Stimulated activated CD8-positive, alpha-beta memory T cell treated with anti-CD3 and anti-CD28 coated beads, Interleukin-2, amount 100 ng/mL, for 48 hours (primary cell): ENCODE data around the gene MAPKBP1.
A peak's percentile ranks its signal among the peaks of the same experiment; 100 is the strongest.

Experiments
- DNase-seq, 2 donors: peaks; one replicate each; pipeline ENCODE4 v3.0.0-alpha.2; 2020; ENCODE audit warnings: low read depth in 2 of 2

MAPKBP1 gene

DNA sequence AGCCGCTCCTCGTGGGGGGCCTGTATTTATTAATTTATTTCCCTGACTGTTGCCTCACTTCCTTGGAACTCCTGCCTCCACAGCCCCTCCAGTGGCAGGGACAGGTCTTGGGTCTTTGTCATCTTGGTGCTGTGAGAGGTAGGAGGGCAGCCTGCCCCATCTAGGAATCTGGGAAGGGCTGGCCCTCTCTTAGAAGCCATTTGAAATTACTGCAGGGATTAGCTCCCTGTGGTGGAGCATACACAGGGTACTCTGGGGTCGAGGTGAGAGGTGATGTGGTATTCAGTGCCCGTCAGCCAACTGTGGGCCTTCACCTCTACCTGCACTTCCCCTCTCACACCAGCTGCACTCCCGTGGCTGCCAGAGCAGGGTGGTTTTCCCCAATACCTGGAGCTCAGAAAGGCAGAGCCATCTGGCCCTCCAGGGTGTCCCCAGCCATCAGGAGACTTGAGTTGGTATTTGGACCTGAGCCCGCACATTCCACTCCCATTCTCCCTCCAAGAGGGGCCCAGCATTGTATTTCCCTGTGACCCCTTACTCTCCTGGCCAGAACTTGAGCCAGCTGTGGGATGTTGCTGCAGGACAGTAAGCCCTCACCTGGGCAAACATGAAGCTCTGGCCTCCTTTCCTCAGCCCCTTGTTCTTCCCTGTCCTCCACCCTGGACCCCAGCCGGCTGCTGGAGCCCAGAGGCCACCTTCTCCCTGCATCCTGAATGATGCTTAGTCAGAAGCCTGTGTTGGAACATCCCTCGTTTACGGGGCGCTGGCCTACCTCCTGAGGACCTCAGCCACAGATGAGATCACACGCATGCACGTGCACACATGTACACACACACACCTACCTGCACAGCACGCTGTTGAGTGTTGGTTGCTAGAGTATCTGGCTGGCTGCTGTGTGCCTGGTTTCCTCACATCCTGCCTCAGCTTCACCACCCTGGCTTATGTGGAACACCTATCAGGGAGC is 51.6 kb downstream of the MAPKBP1 start:
- DNase-seq = no peak

DNA sequence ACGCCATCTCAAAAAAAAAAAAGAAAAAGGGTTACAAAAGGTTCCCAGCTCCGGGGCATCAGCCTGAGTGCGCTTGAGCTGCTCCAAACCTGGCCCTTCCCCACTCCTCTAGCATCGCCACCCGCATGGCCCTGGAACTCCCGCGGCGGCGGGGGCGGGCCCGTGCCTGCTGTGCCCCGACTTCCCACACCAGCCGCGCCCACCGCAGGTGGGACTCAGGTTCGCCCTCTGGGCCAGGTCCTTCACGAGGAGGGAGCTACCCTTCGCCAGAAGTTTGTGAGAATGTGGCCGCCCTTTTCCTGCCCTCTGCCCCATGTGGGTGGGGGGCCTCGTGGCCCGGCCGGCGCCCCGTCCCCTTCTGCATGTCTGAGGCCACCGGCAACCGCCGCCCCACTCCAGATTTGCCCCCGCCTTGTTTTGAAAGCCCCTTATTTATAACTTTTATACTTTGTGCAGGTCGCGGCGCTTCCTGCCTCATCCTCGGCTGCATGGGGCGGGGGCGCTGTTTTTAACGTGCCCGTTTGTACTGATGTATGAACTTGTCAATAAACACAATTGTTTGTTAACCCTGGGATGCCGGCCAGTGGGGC is 53.1 kb downstream of the MAPKBP1 start:
- DNase-seq = peak in 1 of 2 donors; percentile 17

DNA sequence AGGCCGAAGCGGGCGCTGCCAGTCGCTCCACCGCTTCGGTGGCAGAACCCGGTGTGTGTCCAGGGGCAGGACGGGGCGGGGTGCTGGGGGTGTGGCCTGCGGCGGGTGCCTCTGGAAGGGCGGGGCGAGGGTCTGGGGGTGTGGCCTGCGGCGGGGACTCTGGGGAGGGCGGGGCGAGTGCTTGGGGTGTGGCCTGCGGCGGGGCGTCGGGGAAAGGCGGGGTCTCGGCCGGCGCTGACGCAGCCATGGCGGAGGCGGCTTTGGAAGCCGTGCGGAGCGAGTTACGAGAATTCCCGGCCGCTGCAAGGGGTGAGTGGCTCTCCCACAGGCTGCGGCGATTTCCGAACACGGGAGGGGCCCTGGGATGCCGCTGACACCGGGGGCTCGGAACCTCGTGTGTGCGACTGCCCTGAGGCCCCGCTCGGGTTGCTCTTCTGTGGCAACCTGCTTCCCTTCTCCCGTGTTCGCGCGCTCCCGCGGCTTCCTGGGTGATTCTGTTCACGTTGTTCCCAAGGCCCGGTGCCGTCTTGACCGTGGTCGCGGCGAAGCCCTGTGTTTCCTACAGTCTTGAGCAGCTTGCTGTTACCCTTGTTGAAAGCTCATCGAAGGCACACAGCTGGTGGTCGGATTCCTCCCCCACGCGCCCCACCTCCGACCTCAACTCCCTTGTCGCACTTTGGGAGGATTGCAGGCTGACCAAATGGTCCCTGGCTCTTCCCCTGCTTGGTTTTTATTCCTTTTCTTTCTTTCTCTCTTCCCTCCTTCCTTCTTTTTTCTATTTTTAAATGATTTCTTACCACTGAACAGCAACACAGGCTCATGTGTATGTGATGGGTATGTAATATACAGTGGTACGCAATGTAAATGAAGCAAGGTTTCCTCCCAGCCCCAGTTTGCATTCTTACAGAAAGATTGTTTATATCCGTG is 53.9 kb downstream of the MAPKBP1 start, which contains the start of gene JMJD7:
TSS of gene JMJD7 (plus strand) at position 213 of the 927 bp plus-strand sequence. CDS start at position 246, 33 bp downstream.
- DNase-seq = peak; percentile 95 to 97

DNA sequence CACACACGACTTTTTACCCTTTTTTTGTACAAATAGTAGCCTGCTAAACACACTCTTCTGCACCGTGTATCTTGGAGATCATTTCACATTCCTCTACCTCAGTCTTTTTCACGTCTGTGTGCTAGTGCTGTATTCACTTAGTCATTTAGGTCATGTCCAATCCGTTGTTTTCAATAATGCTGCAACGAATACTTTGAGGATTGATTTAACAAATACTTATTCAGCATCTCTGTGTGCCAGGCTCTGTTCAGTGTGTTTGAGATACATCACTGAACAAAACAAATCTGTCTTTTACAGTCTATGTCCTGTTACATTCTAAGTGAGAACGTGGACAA is 54.5 kb downstream of the MAPKBP1 start:
- no peak for DNase-seq

DNA sequence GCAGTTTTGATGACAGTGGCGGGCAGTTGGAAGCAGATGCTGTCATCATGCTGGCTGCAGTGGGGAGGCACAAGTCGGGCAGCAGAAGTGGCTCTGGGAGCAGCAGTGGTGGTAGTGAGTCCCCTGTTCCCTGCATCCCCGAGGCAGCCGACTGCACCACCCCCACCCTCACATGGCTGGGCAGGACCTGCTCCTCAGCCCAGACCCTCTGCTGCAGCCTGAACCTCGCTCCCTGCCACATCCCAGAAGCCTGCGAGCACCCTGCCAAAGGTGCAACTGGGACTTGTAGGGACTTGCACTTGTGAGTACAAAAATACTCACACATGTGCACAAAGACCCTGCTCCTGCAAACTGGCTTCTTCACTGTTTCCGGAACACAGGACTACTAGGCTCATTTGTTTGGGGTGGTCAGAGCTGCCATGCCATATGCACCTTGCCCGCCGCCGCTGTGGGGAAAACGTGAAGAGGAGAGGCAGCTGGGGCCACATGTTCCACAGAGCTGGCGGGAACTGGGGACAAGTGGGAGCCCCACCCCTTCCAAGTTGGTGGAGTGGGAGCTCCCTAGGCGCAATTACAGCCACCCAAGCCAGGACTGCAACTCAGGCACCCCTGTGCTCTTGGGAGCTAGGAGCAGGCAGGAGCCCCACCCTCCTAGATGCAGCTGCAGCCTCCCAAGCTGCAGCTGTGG is 55.8 kb downstream of the MAPKBP1 start:
- DNase-seq = no peak

DNA sequence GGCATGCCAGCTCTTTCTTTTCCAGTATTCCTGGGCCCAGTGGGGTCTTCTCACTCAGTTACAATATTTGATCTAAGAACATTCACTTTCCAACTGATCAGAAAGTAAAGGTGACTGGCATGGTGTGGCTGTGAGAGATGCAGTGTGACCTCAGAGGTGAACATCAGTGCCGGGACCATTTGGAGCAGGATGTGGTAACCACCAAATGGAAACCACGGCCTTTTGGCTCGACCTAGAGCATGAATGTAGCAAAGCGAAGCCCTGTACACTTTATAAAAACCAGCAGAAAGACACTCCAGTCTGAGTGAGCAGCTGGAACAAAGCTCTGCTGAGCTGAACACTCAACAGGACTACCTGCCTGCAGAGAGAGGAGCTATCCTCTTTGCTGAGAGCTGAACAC is 57.0 kb downstream of the MAPKBP1 start:
- DNase-seq = peak in 1 of 2 donors; percentile 14

DNA sequence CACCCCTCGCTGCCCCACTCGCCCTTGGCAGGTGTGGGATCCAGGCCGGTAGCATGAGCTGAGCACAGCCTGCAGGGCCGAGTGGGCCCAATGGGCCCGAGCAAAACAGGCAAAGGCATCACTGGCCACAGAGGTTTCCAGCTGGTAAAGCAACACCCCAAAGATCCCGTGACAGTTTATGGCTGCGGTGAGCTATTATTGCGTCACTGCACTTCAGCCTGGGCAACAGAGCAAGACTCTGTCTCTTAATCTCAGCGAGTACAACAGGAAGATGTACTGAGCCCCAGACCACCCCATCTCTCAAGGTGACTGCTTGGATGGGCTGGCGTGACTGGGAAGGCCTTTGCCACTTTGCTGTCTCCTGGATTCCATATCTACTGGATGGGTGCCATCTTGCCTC is 57.9 kb downstream of the MAPKBP1 start:
- DNase-seq = no peak

DNA sequence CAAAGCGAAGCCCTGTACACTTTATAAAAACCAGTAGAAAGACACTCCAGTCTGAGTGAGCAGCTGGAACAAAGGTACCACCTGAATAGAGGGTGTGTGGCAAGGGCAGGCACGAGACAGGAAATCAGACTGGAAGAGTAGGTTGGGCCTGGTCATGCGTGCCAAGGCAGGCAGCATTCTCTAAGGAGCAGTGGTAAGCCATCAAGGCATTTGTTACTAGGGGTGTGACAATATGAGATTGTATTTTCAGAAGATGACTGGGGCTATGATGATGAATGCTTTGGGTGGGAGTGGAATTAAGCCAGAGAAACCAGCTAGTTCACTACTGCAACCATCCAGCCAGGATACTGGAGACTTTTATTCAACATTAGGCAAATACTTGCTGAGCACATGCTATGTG is 58.6 kb downstream of the MAPKBP1 start:
- no peak for DNase-seq

DNA sequence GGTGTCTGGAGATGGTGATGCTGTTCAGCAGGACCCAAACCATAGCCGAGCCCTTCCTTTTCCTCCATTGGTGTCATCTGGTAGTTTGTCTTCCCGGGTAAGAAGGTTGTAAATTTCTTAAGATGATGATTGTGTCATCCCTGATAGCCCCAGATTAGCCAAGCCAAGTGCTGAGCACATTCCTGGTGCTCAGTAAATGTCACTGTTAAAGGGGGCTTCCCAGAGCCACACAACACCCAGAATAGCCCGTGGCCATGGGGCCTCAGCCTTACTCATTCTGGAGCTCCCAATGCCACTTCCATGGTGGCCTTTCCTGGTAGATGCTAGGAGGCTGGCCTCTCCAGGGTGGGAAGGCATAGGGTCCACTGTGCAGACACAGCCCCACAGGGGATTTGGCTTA is 59.8 kb downstream of the MAPKBP1 start:
- DNase-seq = no peak

DNA sequence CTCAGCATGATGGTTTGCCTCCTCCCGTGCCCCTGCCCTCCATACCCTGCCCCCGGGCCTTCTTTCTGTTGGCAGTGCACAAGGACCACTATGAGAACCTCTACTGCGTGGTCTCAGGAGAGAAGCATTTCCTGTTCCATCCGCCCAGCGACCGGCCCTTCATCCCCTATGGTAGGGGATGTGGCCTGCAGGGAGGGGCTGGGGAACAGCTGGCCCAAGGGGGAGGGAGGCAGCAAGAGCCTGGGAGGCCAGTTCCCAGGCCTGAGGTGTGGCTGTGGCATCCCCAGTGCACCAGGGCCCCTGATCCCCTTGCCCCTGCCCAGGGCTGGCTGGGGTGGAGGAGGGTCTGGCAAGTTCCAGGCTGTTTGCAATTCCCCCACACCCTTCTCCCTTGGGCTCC is 61.8 kb downstream of the MAPKBP1 start:
- DNase-seq = no peak

DNA sequence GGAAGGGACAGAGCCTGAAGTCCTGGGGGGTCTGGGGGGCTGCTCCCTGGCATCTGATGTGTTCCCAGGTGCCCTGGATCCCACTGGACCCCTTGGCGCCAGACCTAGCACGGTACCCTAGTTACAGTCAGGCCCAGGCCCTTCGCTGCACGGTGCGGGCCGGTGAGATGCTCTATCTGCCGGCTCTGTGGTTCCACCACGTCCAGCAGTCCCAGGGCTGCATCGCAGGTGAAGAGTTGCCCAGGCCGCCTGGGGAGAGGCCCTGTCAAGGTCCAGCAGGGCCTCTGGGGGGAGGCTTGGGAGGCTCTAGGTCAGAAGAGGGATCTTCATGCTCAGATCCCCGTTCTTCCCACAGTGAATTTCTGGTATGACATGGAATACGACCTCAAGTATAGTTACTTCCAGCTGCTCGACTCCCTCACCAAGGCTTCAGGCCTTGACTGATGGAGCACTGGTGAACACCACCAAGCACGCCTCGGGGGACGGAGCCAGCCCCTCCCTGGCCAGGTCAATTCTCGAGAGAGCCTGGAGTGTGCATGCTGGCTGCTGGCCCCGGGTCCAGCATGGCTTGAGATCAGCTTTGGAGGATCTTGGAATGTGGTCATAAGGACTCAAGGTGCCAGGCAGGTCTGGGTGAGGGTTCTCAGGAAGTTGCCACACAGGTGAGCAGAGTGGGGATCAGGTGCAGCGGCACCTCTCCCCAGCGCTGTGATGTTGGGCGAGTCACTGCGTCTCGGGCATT is 62.6 kb downstream of the MAPKBP1 start:
- no peak for DNase-seq

DNA sequence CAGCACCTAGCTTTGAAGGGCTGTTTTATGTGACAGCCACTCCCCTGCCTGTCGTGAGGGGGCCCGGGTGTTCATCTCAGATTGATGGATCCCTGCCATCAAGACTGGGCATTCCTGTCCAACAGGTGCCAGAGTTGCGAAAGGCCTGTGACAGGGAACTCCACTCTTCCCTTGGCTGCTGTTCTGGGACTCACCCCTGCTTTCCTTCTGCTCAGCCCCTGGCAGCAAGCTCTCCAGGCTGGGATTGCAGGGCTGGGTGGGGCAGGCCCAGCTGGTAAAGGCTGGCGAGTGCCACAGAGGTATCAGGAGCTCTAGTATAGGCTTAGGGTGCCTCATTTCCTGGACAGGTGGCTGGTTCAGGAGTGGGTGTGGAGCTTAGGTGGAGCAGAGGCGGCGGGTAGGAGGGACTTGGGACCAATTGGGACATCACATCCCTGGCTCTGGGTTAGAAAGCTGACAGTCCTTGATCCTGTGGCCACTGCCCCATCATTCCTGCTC is 64.2 kb downstream of the MAPKBP1 start, which contains the start of gene PLA2G4B:
TSS of gene PLA2G4B (plus strand) at position 448 of the 498 bp plus-strand sequence. CDS start 67 bp downstream, outside the sequence.
- DNase-seq = no peak

DNA sequence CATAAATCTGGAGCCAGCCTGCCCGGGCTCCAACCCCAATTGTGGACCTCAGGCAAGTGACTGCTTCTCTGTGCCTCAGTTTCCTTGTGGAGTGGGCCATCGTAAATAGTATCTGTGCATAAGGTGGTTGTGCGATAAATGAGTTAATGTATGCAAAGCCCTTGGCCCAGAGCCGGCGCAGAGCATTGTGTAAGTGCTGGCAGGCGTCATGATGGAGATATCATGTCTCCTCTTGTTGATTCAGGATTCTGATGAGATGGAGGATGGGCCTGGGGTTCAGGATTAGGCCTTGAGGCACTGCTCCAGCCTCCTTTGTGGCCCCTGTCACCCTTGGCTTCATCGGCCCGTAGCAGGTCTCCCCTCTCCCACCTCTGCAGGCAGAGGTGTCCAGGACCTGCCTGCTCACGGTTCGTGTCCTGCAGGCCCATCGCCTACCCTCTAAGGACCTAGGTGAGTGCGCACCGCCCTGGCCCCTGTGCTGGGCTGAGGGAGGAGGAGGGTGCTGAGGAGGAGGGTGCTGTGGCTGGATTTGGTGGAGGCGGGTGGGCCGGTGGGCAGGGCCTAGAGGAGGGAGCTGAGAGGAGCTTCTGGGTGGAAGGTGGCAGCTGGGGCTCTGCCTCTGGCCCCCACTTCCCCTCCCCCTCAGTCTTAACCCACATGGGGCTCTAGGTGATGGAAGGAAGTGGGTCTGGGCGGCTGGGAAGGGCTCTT is 65.7 kb downstream of the MAPKBP1 start:
- no peak for DNase-seq

DNA sequence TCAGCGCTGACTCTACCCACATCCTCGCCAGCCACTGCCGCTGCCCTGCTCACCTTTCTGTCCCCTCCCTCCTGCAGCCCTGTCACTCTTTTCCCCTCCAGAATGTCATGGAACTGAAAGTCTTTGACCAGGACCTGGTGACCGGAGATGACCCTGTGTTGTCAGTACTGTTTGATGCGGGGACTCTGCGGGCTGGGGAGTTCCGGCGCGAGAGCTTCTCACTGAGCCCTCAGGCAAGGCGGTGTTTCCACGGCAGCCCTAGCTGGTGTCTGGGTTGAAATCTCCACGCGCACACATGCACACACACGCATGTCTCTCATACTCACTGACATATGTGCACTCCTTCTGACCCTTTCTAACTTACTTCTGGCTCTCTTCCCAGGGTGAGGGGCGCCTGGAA is 66.4 kb downstream of the MAPKBP1 start:
- DNase-seq = no peak

DNA sequence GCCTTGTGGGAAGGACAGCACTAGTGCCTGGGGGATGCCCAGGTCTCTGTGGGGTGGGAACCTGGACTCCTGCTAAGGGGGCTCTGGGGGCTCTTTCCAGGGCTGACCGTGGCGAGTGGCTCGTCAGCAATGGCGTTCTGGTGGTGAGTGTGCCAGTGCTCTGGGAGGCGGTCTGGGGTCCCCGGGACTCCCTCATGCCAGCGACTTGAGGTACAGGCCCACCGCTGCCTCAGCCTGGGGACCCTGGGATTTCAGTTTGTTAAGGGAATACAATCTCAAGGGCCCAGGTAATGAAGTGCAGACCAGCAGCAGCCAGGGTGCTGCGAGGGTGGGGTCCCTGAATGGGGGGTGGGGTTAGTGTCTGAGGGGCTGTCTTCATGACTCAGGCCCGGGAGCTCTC is 66.8 kb downstream of the MAPKBP1 start:
- no peak for DNase-seq

DNA sequence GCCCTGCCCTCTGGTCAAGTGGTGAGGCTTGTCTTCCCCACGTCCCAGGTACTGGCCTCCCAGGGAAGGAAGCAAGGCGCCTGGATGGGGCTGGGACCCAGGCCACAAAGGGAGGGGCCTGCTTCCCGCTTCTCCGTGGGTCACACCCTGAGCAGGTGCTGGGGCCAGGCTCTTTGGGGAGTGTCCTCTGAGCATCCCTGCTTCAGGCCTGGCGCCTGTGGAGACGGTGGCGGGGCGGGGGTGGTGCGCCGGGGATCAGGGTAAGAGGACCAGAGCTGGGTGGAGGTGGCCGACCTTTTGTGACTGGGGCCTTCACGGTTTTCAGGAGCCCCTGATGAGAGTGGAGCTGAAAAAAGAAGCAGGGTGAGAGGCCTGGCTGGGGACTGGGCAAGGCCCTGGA is 67.9 kb downstream of the MAPKBP1 start:
- DNase-seq = no peak

DNA sequence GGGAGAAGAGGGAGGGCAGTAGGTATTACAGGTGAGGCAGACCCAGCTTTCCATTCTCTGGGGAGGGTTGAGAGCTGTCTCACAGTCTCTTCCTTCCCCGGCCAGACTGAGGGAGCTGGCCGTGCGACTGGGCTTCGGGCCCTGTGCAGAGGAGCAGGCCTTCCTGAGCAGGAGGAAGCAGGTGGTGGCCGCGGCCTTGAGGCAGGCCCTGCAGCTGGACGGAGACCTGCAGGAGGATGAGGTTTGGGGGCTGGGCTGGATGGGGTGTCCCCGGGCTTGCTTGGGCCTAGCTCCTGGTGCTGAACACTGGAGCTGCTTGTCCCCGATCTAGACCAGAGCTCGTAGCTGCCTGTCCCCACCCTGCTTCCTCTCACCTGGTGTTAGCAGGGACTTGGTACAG is 69.3 kb downstream of the MAPKBP1 start:
- no peak for DNase-seq

DNA sequence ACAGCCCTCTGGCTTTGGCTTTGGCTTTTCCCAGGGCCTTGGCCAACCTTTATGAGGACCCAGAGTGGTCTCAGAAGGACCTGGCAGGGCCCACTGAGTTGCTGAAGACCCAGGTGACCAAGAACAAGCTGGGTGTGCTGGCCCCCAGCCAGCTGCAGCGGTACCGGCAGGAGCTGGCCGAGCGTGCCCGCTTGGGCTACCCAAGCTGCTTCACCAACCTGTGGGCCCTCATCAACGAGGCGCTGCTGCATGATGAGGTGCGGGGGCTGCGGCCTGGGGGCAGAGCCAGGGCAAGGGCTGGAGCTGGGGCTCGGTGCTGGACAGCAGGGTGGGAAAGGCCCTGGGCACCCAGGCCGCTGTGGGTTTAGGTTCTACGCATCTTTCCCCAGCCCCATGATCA is 70.5 kb downstream of the MAPKBP1 start:
- DNase-seq = no peak

DNA sequence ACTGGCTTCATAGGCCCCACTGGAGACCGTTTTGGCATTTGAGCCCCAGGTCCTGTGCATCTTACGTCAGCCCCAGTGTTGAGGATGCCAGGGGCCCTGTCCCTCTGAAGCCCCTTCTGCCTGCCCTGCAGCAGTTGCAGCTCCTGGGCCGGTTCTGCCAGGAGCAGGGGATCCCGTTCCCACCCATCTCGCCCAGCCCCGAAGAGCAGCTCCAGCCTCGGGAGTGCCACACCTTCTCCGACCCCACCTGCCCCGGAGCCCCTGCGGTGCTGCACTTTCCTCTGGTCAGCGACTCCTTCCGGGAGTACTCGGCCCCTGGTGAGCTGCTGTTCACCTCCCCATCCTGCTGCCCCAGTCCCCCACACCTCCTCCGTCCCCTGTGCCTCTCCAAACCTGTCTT is 72.9 kb downstream of the MAPKBP1 start:
- DNase-seq = no peak

DNA sequence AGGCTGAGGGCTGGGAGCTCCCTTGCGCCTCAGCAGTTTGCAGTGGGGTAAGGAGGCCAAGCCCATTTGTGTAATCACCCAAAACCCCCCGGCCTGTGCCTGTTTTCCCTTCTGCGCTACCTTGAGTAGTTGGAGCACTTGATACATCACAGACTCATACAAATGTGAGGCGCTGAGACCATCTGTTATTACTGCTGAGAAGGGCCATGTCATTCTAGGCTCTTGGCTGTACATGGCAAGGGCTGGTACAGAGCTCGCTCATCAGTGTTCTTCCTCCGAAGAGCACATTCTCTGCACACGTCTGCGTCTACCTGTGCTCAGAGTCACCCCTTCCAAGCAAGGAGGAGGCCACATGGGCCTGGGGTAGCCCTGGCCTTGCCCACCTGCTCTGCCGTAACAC is 73.7 kb downstream of the MAPKBP1 start:
- DNase-seq = no peak
